Measurements from ENCODE around the gene GATA3. TPM values are rescaled to one million over a fixed set of nuclear protein-coding genes. Genes with fewer than 3 reads are reported as not detected.

The GATA3 gene
- total and polyA plus RNA-seq, 2 experiments from 2014 or later, result not detected

DNA sequence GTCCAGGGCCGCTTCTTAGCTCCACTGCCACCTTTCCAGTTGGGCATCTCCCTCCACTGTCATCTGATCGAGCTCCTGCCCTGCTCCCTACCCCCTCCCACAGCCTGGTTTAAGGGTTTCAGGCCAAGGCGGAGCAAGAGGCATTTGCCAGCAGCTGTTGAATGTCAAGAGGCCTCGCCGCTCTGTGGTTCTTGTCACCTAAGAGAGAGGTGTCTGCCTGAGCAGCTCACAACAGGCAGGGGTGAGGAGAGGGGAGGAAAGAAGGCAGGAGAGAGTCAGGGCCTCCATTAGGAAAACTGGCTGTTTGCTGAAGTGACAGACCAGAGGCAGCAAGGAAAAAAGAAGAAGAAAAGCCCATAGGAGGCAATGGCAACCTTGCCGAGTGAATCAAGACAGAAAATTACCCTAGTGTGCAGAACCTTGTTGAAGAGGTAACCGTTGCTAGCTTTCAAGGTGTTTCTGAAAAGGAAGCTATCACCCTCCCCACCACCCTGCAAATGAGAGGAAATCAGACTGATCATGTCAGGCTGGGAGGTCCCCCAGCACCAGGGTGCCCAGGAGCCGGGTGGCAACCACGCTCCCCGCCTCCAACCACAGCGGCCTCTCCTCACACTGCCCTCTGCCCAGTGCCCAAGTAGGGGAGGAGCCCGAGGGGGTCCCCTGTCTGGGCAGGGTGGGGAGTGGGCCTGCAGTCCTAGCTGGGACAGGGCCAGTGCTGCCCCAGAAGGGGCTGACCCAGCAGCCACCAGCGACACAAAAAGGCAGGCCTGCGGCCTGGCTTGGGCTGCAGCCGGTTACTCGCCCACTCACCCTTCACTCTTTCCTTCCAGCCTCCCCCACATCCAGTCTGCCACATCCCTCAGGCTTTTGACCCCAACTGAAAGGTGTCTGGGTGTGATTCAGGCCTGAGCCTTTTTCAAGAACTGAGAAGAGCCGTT is 7.1 kb downstream of the GATA3 start:
- H3K79me2 ChIP-seq (ENCODE audit: insufficient read depth), result no peaks in the 10 kb centered on the region
- H3K9ac ChIP-seq, result no peak overlapping the region
- H2AFZ ChIP-seq, result no peak overlapping the region
- no peak overlapping the region for H3K27ac ChIP-seq
- no peaks in the 10 kb centered on the region for H3K9me2 ChIP-seq (ENCODE audit: insufficient read depth)
- H3K4me1 ChIP-seq (ENCODE audit: insufficient read depth), result no peaks in the 10 kb centered on the region
- no peak overlapping the region for H3K4me3 ChIP-seq
- no peaks in the 10 kb centered on the region for H3K9me3 ChIP-seq (ENCODE audit: low read depth)
- 64 to 65% methylated on average over 13 to 16 of the region's 17 CpGs for WGBS, 2 experiments (ENCODE audit: low coverage in 1 of 2, low lambda C conversion rate in 2 of 2, missing lambda C conversion rate in 2 of 2)
- H3F3A ChIP-seq (ENCODE audit: insufficient read depth), result no peaks in the 10 kb centered on the region
- DNase-seq, result no peak
- H4K20me1 ChIP-seq (ENCODE audit: insufficient read depth), result no peaks in the 10 kb centered on the region
- TF ChIP-seq EZH2 (IDR thresholded peaks at IDR 0.05; ENCODE audit: insufficient read depth, poor library complexity, severe bottlenecking) (no peak), EZH2phosphoT487 (IDR thresholded peaks at IDR 0.05; ENCODE audit: insufficient read depth, low read depth) (no peak)
- H3K36me3 ChIP-seq (ENCODE audit: low read depth), result no peaks in the 10 kb centered on the region
- in situ Hi-C loops (cut with MboI), result no loop called here
- H3K4me2 ChIP-seq (ENCODE audit: unreplicated experiment), result no peak overlapping the region
- peaks cover 79% of the 10 kb centered on the region for H3K27me3 ChIP-seq (replicated peaks; ENCODE audit: insufficient read depth)

DNA sequence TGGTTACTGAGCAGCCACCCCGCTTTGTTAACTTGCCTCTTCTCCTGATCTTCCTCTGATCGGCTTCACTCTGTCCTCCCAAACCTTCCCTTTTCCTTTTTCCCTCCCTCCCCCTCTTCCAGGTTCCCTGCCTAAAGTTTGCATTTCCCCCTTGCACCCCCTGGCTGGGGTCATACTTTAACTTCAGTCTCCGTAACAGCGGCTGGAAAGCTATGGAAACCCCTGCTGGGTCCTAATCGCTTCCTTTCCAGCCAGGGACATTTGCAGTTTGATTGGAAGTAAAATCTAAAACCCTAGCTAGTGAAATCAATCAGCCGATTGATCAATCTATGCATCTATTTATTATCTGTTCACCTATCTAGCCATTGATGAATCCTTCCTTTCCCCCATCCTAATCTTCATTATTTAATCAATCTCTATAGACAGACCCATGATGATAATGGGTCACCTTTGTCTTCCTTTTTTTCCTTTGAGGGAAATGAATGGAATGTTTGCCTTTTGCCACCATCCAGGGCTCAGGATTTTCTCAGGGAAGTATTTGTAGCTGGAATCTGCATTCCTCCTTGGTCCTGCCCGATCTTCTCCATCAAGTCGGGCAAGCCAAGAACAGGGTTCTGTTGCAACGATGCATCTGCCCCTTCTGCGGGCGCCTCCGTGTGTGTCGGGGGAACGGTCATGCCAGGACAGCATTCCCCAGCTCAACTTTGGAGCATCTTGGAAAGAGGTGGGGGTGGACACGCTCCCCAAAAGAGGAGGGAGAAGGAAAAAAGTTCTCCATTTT is 8.8 kb downstream of the GATA3 start:
- Histone ChIP-seq H3K79me2 (ENCODE audit: insufficient read depth) (no peaks in the 10 kb centered on the region), H3K27me3 (replicated peaks; ENCODE audit: insufficient read depth) (peaks cover 78% of the 10 kb centered on the region), H3F3A (ENCODE audit: insufficient read depth) (no peaks in the 10 kb centered on the region), H3K9me2 (ENCODE audit: insufficient read depth) (no peaks in the 10 kb centered on the region), H3K36me3 (ENCODE audit: low read depth) (no peaks in the 10 kb centered on the region), H3K9ac (no peak overlapping the region), H4K20me1 (ENCODE audit: insufficient read depth) (no peaks in the 10 kb centered on the region), H3K9me3 (ENCODE audit: low read depth) (no peaks in the 10 kb centered on the region), H3K4me1 (ENCODE audit: insufficient read depth) (no peaks in the 10 kb centered on the region), H2AFZ (no peak overlapping the region), H3K27ac (no peak overlapping the region), H3K4me3 (no peak overlapping the region), H3K4me2 (ENCODE audit: unreplicated experiment) (no peak overlapping the region)
- 41% methylated on average over 14 to 15 of the region's 15 CpGs for WGBS, 2 experiments (ENCODE audit: low coverage in 1 of 2, low lambda C conversion rate in 2 of 2, missing lambda C conversion rate in 2 of 2)
- TF ChIP-seq EZH2 (IDR thresholded peaks at IDR 0.05; ENCODE audit: insufficient read depth, poor library complexity, severe bottlenecking), result no peak
- TF ChIP-seq EZH2phosphoT487 (IDR thresholded peaks at IDR 0.05; ENCODE audit: insufficient read depth, low read depth), result no peak
- no peak for DNase-seq
- in situ Hi-C loops (cut with MboI), result no loop called here

GRCh38 chr10:8063935-8064334 is 9.4 kb downstream of the GATA3 start:
- H3K79me2 ChIP-seq (ENCODE audit: insufficient read depth), result no peaks in the 10 kb centered on the region
- H3K36me3 ChIP-seq (ENCODE audit: low read depth), result no peaks in the 10 kb centered on the region
- no peak overlapping the region for H3K9ac ChIP-seq
- no peaks in the 10 kb centered on the region for H4K20me1 ChIP-seq (ENCODE audit: insufficient read depth)
- no peak overlapping the region for H3K27ac ChIP-seq
- H3K27me3 ChIP-seq (replicated peaks; ENCODE audit: insufficient read depth), result peaks cover 73% of the 10 kb centered on the region
- H3K9me2 ChIP-seq (ENCODE audit: insufficient read depth), result no peaks in the 10 kb centered on the region
- in situ Hi-C loops (cut with MboI), result no loop called here
- TF ChIP-seq EZH2phosphoT487 (IDR thresholded peaks at IDR 0.05; ENCODE audit: insufficient read depth, low read depth) (no peak), EZH2 (IDR thresholded peaks at IDR 0.05; ENCODE audit: insufficient read depth, poor library complexity, severe bottlenecking) (no peak)
- no peaks in the 10 kb centered on the region for H3K9me3 ChIP-seq (ENCODE audit: low read depth)
- DNase-seq, result no peak
- no peak overlapping the region for H3K4me2 ChIP-seq (ENCODE audit: unreplicated experiment)
- 35 to 44% methylated on average over 13 of the region's 13 CpGs for WGBS, 2 experiments (ENCODE audit: low coverage in 1 of 2, low lambda C conversion rate in 2 of 2, missing lambda C conversion rate in 2 of 2)
- H2AFZ ChIP-seq, result no peak overlapping the region
- no peaks in the 10 kb centered on the region for H3K4me1 ChIP-seq (ENCODE audit: insufficient read depth)
- H3K4me3 ChIP-seq, result no peak overlapping the region
- H3F3A ChIP-seq (ENCODE audit: insufficient read depth), result no peaks in the 10 kb centered on the region

DNA sequence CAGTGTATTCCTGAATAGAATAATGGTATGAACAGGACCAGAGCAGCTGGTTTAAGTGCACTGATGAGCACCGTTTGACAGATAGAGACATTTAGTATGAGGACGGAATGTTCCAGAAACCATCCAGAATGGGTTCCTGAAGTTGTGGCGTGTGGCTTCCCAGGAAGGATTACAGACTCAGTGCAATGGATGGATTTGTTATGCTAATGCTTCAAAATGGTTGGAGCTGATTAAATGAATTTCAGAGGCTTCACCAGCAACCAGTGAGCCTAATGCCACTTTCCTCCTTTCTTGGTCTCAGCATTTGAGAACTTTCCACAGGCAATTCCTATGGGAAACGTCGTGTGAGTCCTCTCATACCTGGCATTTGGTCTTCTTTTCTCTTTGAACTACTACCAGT is 9.9 kb downstream of the GATA3 start:
- H3K4me1 ChIP-seq (ENCODE audit: insufficient read depth), result no peaks in the 10 kb centered on the region

More for the DNA sequence above, 9.9 kb downstream of the GATA3 start:
- H3K79me2 ChIP-seq (ENCODE audit: insufficient read depth), result no peaks in the 10 kb centered on the region
- no peaks in the 10 kb centered on the region for H3K36me3 ChIP-seq (ENCODE audit: low read depth)
- no peaks in the 10 kb centered on the region for H4K20me1 ChIP-seq (ENCODE audit: insufficient read depth)
- no peaks in the 10 kb centered on the region for H3K9me2 ChIP-seq (ENCODE audit: insufficient read depth)
- H3K4me2 ChIP-seq (ENCODE audit: unreplicated experiment), result no peak overlapping the region
- no peak overlapping the region for H3K27ac ChIP-seq
- WGBS, 2 experiments (ENCODE audit: low coverage in 1 of 2, low lambda C conversion rate in 2 of 2, missing lambda C conversion rate in 2 of 2), result 9 to 10% methylated on average over 5 of the region's 5 CpGs
- H3K27me3 ChIP-seq (replicated peaks; ENCODE audit: insufficient read depth), result peaks cover 68% of the 10 kb centered on the region
- in situ Hi-C loops (cut with MboI), result no loop called here
- no peak for DNase-seq
- no peaks in the 10 kb centered on the region for H3F3A ChIP-seq (ENCODE audit: insufficient read depth)
- no peak overlapping the region for H2AFZ ChIP-seq
- no peaks in the 10 kb centered on the region for H3K9me3 ChIP-seq (ENCODE audit: low read depth)
- no peak overlapping the region for H3K9ac ChIP-seq
- H3K4me3 ChIP-seq, result no peak overlapping the region
- TF ChIP-seq EZH2 (IDR thresholded peaks at IDR 0.05; ENCODE audit: insufficient read depth, poor library complexity, severe bottlenecking) (no peak), EZH2phosphoT487 (IDR thresholded peaks at IDR 0.05; ENCODE audit: insufficient read depth, low read depth) (no peak)

All from GM23248 (cell line).